Common myeloid progenitor, CD34-positive (primary cell): ENCODE results near the gene STX1A.
"Not testable (repeated sequence)": the region's sequence is repeated elsewhere in the genome, so short reads cannot be mapped to it uniquely, and the experiment has no call there.

ENCODE experiments used
- CTCF ChIA-PET: fragments of 350-600 bp; sonication (Branson Sonifier 250); formaldehyde crosslinking; loops from one replicate; lab custom pipeline; 2021; ENCODE audit warnings: antibody characterized with exemption; lab: Charles Lee
- POLR2A ChIA-PET: fragments of 350-600 bp; sonication (Branson Sonifier 250); formaldehyde crosslinking; loops from one replicate; lab custom pipeline; 2021; ENCODE audit warnings: antibody characterized with exemption; lab: Charles Lee
- DNase-seq, 3 donors: peaks; one replicate each; pipeline versions ENCODE4 v3.0.0 to v3.0.0-alpha.2; 2013
- H3K27ac ChIP-seq, 2 experiments: 1 replicate in 1 of 2; 2 replicates in 1 of 2; pipeline ENCODE4 v1.7.0; 2013; ENCODE audit warnings: inconsistent platforms in 2 of 2, low read length in 2 of 2, mild to moderate bottlenecking in 2 of 2, low read depth in 1 of 2, moderate library complexity in 1 of 2; ENCODE audit not compliant: severe bottlenecking in 2 of 2, insufficient read depth in 1 of 2, poor library complexity in 1 of 2
- H3K27me3 ChIP-seq, 5 experiments: replicated peaks in 2 of 5; 1 replicate in 3 of 5; 2 replicates in 2 of 5; pipeline versions ENCODE4 v1.6.1 to v1.7.0; 2013; ENCODE audit warnings: low read length in 4 of 5, mild to moderate bottlenecking in 2 of 5, moderate library complexity in 2 of 5, inconsistent platforms in 1 of 5; ENCODE audit not compliant: insufficient read depth in 5 of 5, control insufficient read depth in 4 of 5
- H3K36me3 ChIP-seq, 4 experiments: 1 replicate in 2 of 4; 2 replicates in 2 of 4; pipeline versions ENCODE4 v1.6.1 to v1.7.0; 2013; ENCODE audit warnings: low read length in 3 of 4, control low read depth in 1 of 4, mild to moderate bottlenecking in 1 of 4; ENCODE audit not compliant: control insufficient read depth in 4 of 4, insufficient read depth in 4 of 4
- H3K4me1 ChIP-seq, 4 experiments: 1 replicate in 3 of 4; 2 replicates in 1 of 4; pipeline versions ENCODE4 v1.6.1 to v1.7.1; 2013; ENCODE audit warnings: low read length in 3 of 4, mild to moderate bottlenecking in 3 of 4, control low read depth in 1 of 4, inconsistent platforms in 1 of 4, moderate library complexity in 1 of 4; ENCODE audit not compliant: control insufficient read depth in 4 of 4, insufficient read depth in 4 of 4; ENCODE audit errors: control extremely low read depth in 1 of 4
- H3K4me3 ChIP-seq, 7 experiments: 1 replicate in 4 of 7; 2 replicates in 3 of 7; pipeline versions ENCODE4 v1.5.1 to v1.7.0; 2013; ENCODE audit warnings: mild to moderate bottlenecking in 7 of 7, low read length in 6 of 7, moderate library complexity in 6 of 7, inconsistent platforms in 2 of 7, low read depth in 2 of 7, control low read depth in 1 of 7; ENCODE audit not compliant: insufficient read depth in 4 of 7, control insufficient read depth in 1 of 7; ENCODE audit errors: extremely low read depth in 1 of 7
- H3K9me3 ChIP-seq, 5 experiments: 1 replicate in 4 of 5; 2 replicates in 1 of 5; pipeline versions ENCODE4 v1.6.1 to v1.7.1; 2013; ENCODE audit warnings: low read length in 4 of 5, mild to moderate bottlenecking in 2 of 5, inconsistent platforms in 1 of 5, low read depth in 1 of 5, moderate library complexity in 1 of 5; ENCODE audit not compliant: control insufficient read depth in 4 of 5, insufficient read depth in 2 of 5; ENCODE audit errors: control extremely low read depth in 1 of 5
- WGBS: methylation state at CpG from one replicate; pipeline ENCODE4 v1.1.5; 2013; ENCODE audit not compliant: insufficient coverage; 5-methylcytosine and 5-hydroxymethylcytosine counted together

The STX1A gene

GRCh38 chr7:73659983-73660382 lies 59.5 kb downstream of the STX1A start:
- Histone ChIP-seq H3K4me1 (no peaks in the 10 kb centered on the region), H3K36me3 (no peaks in the 10 kb centered on the region), H3K9me3 (peaks cover 0 to 8% (median 6%) of the 10 kb centered on the region in 5 experiments), H3K27me3 (peaks cover 0 to 58% (median 15%) of the 10 kb centered on the region in 5 experiments), H3K4me3 (no peak overlapping the region), H3K27ac (no peak overlapping the region)
- no peak for DNase-seq
- ChIA-PET CTCF (interaction anchor here (1.3 kb wide), 1 partner anchor 56 kb away, joined by 4 read pairs; no protein-coding TSS in a partner anchor), POLR2A (no interaction called here)
- 65% methylated on average over 7 of the region's 8 CpGs for WGBS

GRCh38 chr7:73655309-73655708 lies 64.2 kb downstream of the STX1A start:
- H3K27me3 ChIP-seq = peaks cover 0 to 51% (median 13%) of the 10 kb centered on the region in 5 experiments
- POLR2A ChIA-PET, H3K4me1 ChIP-seq, H3K36me3 ChIP-seq, H3K9me3 ChIP-seq, H3K4me3 ChIP-seq, DNase-seq, H3K27ac ChIP-seq: not testable (repeated sequence)
- CTCF ChIA-PET = interaction anchor here (0.7 to 1.2 kb wide), 2 partner anchors 13 to 37 kb away, joined by 3 to 4 read pairs; partner anchors contain the start of gene VPS37D
- 83% methylated on average over 3 of the region's 4 CpGs for WGBS

- no peaks in the 10 kb centered on the region for H3K36me3 ChIP-seq
- no peaks in the 10 kb centered on the region for H3K9me3 ChIP-seq
- H3K27ac ChIP-seq = no peak overlapping the region
- no peak overlapping the region for H3K4me3 ChIP-seq
- peaks cover 0 to 61% (median 10%) of the 10 kb centered on the region in 5 experiments for H3K27me3 ChIP-seq
- H3K4me1 ChIP-seq = peaks cover 0 to 13% (median 9%) of the 10 kb centered on the region in 4 experiments
- POLR2A ChIA-PET = no interaction called here
- CTCF ChIA-PET = interaction anchor here (1.7 to 2.2 kb wide), 2 partner anchors 10 to 23 kb away, joined by 7 to 8 read pairs; no protein-coding TSS in a partner anchor
- WGBS = 86% methylated on average over 7 of the region's 11 CpGs
- DNase-seq = no peak
These were observed 66.9 kb downstream of the STX1A start for GRCh38 chr7:73652541-73652949.

GRCh38 chr7:73650524-73650923 lies 68.9 kb downstream of the STX1A start:
- Histone ChIP-seq H3K4me3 (no peak overlapping the region), H3K36me3 (no peaks in the 10 kb centered on the region), H3K9me3 (no peaks in the 10 kb centered on the region), H3K4me1 (peaks cover 0 to 13% (median 9%) of the 10 kb centered on the region in 4 experiments), H3K27me3 (peaks cover 7 to 80% (median 22%) of the 10 kb centered on the region in 5 experiments), H3K27ac (no peak overlapping the region)
- DNase-seq = no peak
- ChIA-PET POLR2A (no interaction called here), CTCF (interaction anchor here (1.4 kb wide), 2 partner anchors 14 to 51 kb away, joined by 3 to 5 read pairs; no protein-coding TSS in a partner anchor)
- 29% methylated on average over 1 of the region's 5 CpGs for WGBS

GRCh38 chr7:73649576-73649975 lies 69.9 kb downstream of the STX1A start:
- peaks cover 8 to 84% (median 25%) of the 10 kb centered on the region in 5 experiments for H3K27me3 ChIP-seq
- H3K4me1 ChIP-seq = peaks cover 0 to 13% (median 9%) of the 10 kb centered on the region in 4 experiments
- ChIA-PET POLR2A (no interaction called here), CTCF (interaction anchor here (1.4 kb wide), 2 partner anchors 15 to 52 kb away, joined by 3 to 5 read pairs; no protein-coding TSS in a partner anchor)
- no peaks in the 10 kb centered on the region for H3K9me3 ChIP-seq
- H3K27ac ChIP-seq = no peak overlapping the region
- H3K4me3 ChIP-seq = no peak overlapping the region
- DNase-seq = no peak
- whole genome bisulfite sequencing = 51% methylated on average over 6 of the region's 9 CpGs
- no peaks in the 10 kb centered on the region for H3K36me3 ChIP-seq
